Caco-2 (cell line): Measurements from ENCODE around the gene PTPRO. TPM values are rescaled to one million over a fixed set of nuclear protein-coding genes. Genes with fewer than 3 reads are reported as not detected.
A peak's percentile ranks its signal among the peaks of the same experiment; 100 is the strongest.

Experiments used
- BruUV-seq: library from RNA; stranded (reverse); fragments of 400-500 nt; replicated peaks from 2 replicates; lab custom pipeline; 2021; lab: Mats Ljungman, UMichigan
- CTCF ChIA-PET: fragments of 300-600 bp; sonication (Branson Sonifier 250); formaldehyde crosslinking; loops from one replicate; lab custom pipeline; 2022; ENCODE audit warnings: antibody characterized with exemption; lab: Charles Lee
- POLR2A ChIA-PET: fragments of 300-600 bp; sonication (Branson Sonifier 250); formaldehyde crosslinking; loops from one replicate; lab custom pipeline; 2022; ENCODE audit warnings: antibody characterized with exemption; lab: Charles Lee
- DNase-seq, 2 experiments: peaks; one replicate each; pipeline versions ENCODE4 v3.0.0 to v3.0.0-alpha.2; 2020 to 2022
- H3K27me3 ChIP-seq: replicated peaks from 2 replicates; pipeline ENCODE4 v1.6.0; 2011; ENCODE audit warnings: low read length; ENCODE audit not compliant: control insufficient read depth, insufficient read depth
- H3K36me3 ChIP-seq: 2 replicates; pipeline ENCODE4 v1.5.1; 2011; ENCODE audit warnings: low read length; ENCODE audit not compliant: control insufficient read depth, insufficient read depth
- H3K4me1 ChIP-seq: fragments of 250-450 bp; sonication (Bioruptor Pico); 2 replicates; pipeline ENCODE4 v1.5.1; 2020; ENCODE audit warnings: mild to moderate bottlenecking
- H3K4me3 ChIP-seq: 2 replicates; pipeline ENCODE4 v1.5.1; 2011; ENCODE audit warnings: low read depth, mild to moderate bottlenecking, control low read depth, low read length
- H3K9me3 ChIP-seq: fragments of 250-450 bp; sonication (Bioruptor Pico); 2 replicates; pipeline ENCODE4 v1.5.1; 2020; ENCODE audit warnings: mild to moderate bottlenecking, moderate library complexity
- H3K27ac Mint-ChIP-seq: one replicate; pipeline ENCODE4 v1.8.0; 2022; ENCODE audit warnings: mixed read lengths; ENCODE audit not compliant: unreplicated experiment
- H3K27me3 Mint-ChIP-seq: one replicate; pipeline ENCODE4 v1.8.0; 2022; ENCODE audit warnings: mixed read lengths; ENCODE audit not compliant: insufficient read depth, unreplicated experiment
- H3K36me3 Mint-ChIP-seq: one replicate; pipeline ENCODE4 v1.8.0; 2022; ENCODE audit warnings: mild to moderate bottlenecking, mixed read lengths; ENCODE audit not compliant: insufficient read depth, unreplicated experiment
- H3K4me1 Mint-ChIP-seq: one replicate; pipeline ENCODE4 v1.8.0; 2022; ENCODE audit warnings: low read depth, mixed read lengths; ENCODE audit not compliant: unreplicated experiment
- H3K4me3 Mint-ChIP-seq: one replicate; pipeline ENCODE4 v1.8.0; 2022; ENCODE audit warnings: mild to moderate bottlenecking, moderate library complexity, mixed read lengths; ENCODE audit not compliant: unreplicated experiment
- H3K9me3 Mint-ChIP-seq: one replicate; pipeline ENCODE4 v1.8.0; 2022; ENCODE audit warnings: mixed read lengths; ENCODE audit not compliant: unreplicated experiment
- intact Hi-C: fragments of 100-400 bp; cut with micrococcal nuclease; formaldehyde crosslinking; loops from one replicate; pipeline ENCODE4 v1.10.0; 2022; ENCODE audit not compliant: unreplicated experiment
- total RNA-seq: library from RNA; stranded (reverse); gene quantifications from 2 replicates; pipeline ENCODE4 v1.2.3, GENCODE V29; 2022
- TF ChIP-seq, protein P1 (sequence below), 2 experiments: fragments of 200-600 bp in 1 of 2; IDR thresholded peaks; 1 replicate in 1 of 2; 2 replicates in 1 of 2; pipeline versions ENCODE4 v1.5.1 to v1.8.0; 2011 to 2022; ENCODE audit warnings: antibody characterized with exemption in 1 of 2, control low read depth in 1 of 2, inconsistent platforms in 1 of 2, low read depth in 1 of 2, low read length in 1 of 2, mild to moderate bottlenecking in 1 of 2, moderate library complexity in 1 of 2; ENCODE audit not compliant: insufficient read depth in 1 of 2, severe bottlenecking in 1 of 2, unreplicated experiment in 1 of 2

PTPRO gene
- total RNA-seq, 1 experiment from 2014 or later, result not detected

- POLR2A ChIA-PET, result no interaction called here
- intact Hi-C loops, result loop anchor here (1.0 kb wide), 4 partner anchors 246 to 580 kb away; no protein-coding TSS in a partner anchor
- no peak overlapping the region for H3K27ac Mint-ChIP-seq
Measured at GRCh38 chr12:15276088-15276698, 46.1 kb upstream of the PTPRO start.

DNA sequence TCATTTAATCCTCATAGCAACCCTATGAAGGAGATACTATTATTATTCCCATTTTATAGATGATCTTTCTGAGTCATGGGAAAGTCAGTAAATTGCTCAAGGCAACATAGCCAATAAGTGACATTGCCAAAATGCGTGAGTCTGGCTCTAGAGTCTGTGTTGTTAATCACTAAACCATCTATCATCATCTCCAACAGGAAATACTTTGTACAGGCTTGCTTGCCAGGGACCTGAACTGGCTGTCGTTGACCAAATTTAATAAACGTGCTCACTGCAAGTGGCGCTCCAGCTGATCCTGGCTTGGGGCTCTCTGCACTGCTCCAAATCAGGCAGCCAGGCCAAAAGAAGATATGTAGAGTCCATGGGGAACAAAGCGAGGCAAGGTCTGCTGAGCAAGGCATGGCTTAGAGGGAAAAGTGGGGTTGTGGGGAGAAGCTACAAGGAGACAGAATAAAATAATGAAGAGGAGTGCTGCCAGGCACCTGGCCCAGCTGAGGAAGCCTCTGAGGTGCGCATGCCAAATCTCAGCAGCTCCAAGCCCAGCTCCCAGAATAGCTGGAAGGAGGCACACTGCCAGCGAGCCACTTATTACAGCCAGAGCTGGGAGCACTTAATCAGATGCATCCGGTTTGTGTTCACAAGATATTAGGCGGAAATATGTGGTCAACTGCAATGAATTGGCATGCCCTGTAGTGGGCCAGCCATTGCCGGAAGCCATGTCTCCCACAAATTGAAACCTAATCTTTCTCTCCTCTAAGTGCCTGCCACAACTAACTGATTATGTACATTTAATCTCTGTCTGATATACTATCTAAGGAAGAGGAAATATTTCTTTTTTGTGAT, 43.3 kb upstream of the PTPRO start:
- no peak for DNase-seq
- Histone ChIP-seq H3K36me3 (no peaks in the 10 kb centered on the region), H3K27me3 (no peaks in the 10 kb centered on the region), H3K4me3 (no peak overlapping the region), H3K4me1 (no peaks in the 10 kb centered on the region), H3K9me3 (no peaks in the 10 kb centered on the region)
- intact Hi-C loops, result no loop called here
- POLR2A ChIA-PET, result no interaction called here
- CTCF ChIA-PET, result no interaction called here
- Mint-ChIP-seq H3K27me3 (peaks cover 8% of the 10 kb centered on the region), H3K9me3 (no peaks in the 10 kb centered on the region), H3K4me3 (no peak overlapping the region), H3K27ac (no peak overlapping the region), H3K4me1 (no peaks in the 10 kb centered on the region), H3K36me3 (no peaks in the 10 kb centered on the region)
- TF ChIP-seq, protein P1, sequence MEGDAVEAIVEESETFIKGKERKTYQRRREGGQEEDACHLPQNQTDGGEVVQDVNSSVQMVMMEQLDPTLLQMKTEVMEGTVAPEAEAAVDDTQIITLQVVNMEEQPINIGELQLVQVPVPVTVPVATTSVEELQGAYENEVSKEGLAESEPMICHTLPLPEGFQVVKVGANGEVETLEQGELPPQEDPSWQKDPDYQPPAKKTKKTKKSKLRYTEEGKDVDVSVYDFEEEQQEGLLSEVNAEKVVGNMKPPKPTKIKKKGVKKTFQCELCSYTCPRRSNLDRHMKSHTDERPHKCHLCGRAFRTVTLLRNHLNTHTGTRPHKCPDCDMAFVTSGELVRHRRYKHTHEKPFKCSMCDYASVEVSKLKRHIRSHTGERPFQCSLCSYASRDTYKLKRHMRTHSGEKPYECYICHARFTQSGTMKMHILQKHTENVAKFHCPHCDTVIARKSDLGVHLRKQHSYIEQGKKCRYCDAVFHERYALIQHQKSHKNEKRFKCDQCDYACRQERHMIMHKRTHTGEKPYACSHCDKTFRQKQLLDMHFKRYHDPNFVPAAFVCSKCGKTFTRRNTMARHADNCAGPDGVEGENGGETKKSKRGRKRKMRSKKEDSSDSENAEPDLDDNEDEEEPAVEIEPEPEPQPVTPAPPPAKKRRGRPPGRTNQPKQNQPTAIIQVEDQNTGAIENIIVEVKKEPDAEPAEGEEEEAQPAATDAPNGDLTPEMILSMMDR (IDR thresholded peaks at IDR 0.05; ENCODE audit: insufficient read depth in 1 of 2, low read depth in 1 of 2, low read length in 1 of 2, severe bottlenecking in 1 of 2, unreplicated experiment in 1 of 2), result no peak
- no TSS peak for BruUV-seq

More at GRCh38 chr12:15276088-15276698, 46.1 kb upstream of the PTPRO start:
- H3K4me3 Mint-ChIP-seq, result no peak overlapping the region
- TF ChIP-seq, protein P1 (IDR thresholded peaks at IDR 0.05; ENCODE audit: insufficient read depth in 1 of 2, low read depth in 1 of 2, low read length in 1 of 2, severe bottlenecking in 1 of 2, unreplicated experiment in 1 of 2), result peak; percentile 61 to 83
- Histone ChIP-seq H3K4me3 (no peak overlapping the region), H3K4me1 (no peaks in the 10 kb centered on the region), H3K36me3 (no peaks in the 10 kb centered on the region), H3K9me3 (no peaks in the 10 kb centered on the region), H3K27me3 (no peaks in the 10 kb centered on the region)
- no peaks in the 10 kb centered on the region for H3K36me3 Mint-ChIP-seq
- CTCF ChIA-PET, result interaction anchor here (0.8 kb wide), 1 partner anchor 252 kb away, joined by 3 read pairs; no protein-coding TSS in a partner anchor
- no peaks in the 10 kb centered on the region for H3K4me1 Mint-ChIP-seq
- peak in 1 of 2 experiments; percentile 69 for DNase-seq
- BruUV-seq, result no TSS peak
- peaks cover 8% of the 10 kb centered on the region for H3K27me3 Mint-ChIP-seq
- H3K9me3 Mint-ChIP-seq, result no peaks in the 10 kb centered on the region

DNA sequence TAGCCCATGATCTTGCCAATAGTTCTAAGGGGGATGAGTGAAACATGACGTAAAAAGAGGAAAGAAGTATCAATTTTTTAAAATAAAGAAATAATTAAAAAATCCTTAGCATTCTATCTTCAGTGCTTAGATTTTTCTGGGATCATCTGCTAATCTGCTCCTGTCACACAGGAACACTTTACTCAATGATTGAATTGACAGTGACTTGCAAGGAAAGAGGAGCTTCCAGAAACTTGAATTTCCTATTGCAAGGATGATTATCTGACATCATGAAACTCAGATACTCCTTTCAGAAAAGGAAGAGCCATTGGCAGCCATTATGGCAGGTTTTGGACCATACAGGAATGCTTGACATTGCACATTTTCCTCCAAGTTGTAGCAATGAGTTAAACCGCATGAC, 41.4 kb upstream of the PTPRO start:
- H3K27me3 Mint-ChIP-seq, result peaks cover 8% of the 10 kb centered on the region
- H3K27ac Mint-ChIP-seq, result no peak overlapping the region
- DNase-seq, result no peak
- no peaks in the 10 kb centered on the region for H3K36me3 Mint-ChIP-seq
- Histone ChIP-seq H3K4me3 (no peak overlapping the region), H3K4me1 (no peaks in the 10 kb centered on the region), H3K27me3 (no peaks in the 10 kb centered on the region), H3K9me3 (no peaks in the 10 kb centered on the region), H3K36me3 (no peaks in the 10 kb centered on the region)
- no TSS peak for BruUV-seq
- H3K9me3 Mint-ChIP-seq, result no peaks in the 10 kb centered on the region
- H3K4me3 Mint-ChIP-seq, result no peak overlapping the region
- ChIA-PET CTCF (no interaction called here), POLR2A (no interaction called here)
- intact Hi-C loops, result no loop called here
- TF ChIP-seq, protein P1 (IDR thresholded peaks at IDR 0.05; ENCODE audit: insufficient read depth in 1 of 2, low read depth in 1 of 2, low read length in 1 of 2, severe bottlenecking in 1 of 2, unreplicated experiment in 1 of 2), result no peak
- no peaks in the 10 kb centered on the region for H3K4me1 Mint-ChIP-seq
